Astrocyte of the cerebellum (primary cell): ENCODE measurements around the gene POC1A.

Experiments used
- DNase-seq: peaks from one replicate; pipeline ENCODE4 v3.0.0-alpha.2; 2011; ENCODE audit warnings: low read depth
- H3K4me3 ChIP-seq: 2 replicates; pipeline ENCODE4 v1.5.1; 2011; ENCODE audit warnings: mild to moderate bottlenecking, low read depth, low read length, moderate library complexity
- in situ Hi-C: cut with HindIII; loops from 2 replicates; pipeline ENCODE4 v1.10.0; 2017; ENCODE audit warnings: low sequenced_read_pairs
- TF ChIP-seq, protein P1 (sequence below): IDR thresholded peaks from 2 replicates; pipeline ENCODE4 v1.5.1; 2012; ENCODE audit warnings: low read length, low read depth, moderate library complexity, mild to moderate bottlenecking; ENCODE audit errors: missing control alignments

The POC1A gene

DNA sequence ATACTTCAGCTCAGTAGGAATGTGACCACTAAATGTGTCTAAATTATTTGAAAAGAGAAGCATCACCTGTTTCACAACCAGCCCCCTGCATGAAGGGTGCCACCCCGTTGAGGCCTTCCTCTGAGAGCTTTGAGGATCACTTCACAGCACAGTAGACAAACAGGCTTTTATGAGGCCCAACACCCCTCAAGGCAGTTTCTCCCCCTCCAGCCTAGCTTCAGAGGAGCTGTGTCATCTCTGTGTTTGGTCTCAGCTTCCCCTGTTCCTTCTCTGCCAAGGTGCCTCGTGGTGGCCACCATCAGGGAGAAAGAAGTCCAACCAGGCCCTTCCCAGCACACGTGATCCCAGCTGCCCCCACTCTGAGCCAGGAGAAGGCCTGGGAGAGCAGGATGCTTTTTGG, 76.3 kb downstream of the POC1A start:
- TF ChIP-seq, protein P1, sequence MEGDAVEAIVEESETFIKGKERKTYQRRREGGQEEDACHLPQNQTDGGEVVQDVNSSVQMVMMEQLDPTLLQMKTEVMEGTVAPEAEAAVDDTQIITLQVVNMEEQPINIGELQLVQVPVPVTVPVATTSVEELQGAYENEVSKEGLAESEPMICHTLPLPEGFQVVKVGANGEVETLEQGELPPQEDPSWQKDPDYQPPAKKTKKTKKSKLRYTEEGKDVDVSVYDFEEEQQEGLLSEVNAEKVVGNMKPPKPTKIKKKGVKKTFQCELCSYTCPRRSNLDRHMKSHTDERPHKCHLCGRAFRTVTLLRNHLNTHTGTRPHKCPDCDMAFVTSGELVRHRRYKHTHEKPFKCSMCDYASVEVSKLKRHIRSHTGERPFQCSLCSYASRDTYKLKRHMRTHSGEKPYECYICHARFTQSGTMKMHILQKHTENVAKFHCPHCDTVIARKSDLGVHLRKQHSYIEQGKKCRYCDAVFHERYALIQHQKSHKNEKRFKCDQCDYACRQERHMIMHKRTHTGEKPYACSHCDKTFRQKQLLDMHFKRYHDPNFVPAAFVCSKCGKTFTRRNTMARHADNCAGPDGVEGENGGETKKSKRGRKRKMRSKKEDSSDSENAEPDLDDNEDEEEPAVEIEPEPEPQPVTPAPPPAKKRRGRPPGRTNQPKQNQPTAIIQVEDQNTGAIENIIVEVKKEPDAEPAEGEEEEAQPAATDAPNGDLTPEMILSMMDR, result no peak
- no peak for DNase-seq
- in situ Hi-C loops, result no loop called here
- H3K4me3 ChIP-seq, result no peak overlapping the region

DNA sequence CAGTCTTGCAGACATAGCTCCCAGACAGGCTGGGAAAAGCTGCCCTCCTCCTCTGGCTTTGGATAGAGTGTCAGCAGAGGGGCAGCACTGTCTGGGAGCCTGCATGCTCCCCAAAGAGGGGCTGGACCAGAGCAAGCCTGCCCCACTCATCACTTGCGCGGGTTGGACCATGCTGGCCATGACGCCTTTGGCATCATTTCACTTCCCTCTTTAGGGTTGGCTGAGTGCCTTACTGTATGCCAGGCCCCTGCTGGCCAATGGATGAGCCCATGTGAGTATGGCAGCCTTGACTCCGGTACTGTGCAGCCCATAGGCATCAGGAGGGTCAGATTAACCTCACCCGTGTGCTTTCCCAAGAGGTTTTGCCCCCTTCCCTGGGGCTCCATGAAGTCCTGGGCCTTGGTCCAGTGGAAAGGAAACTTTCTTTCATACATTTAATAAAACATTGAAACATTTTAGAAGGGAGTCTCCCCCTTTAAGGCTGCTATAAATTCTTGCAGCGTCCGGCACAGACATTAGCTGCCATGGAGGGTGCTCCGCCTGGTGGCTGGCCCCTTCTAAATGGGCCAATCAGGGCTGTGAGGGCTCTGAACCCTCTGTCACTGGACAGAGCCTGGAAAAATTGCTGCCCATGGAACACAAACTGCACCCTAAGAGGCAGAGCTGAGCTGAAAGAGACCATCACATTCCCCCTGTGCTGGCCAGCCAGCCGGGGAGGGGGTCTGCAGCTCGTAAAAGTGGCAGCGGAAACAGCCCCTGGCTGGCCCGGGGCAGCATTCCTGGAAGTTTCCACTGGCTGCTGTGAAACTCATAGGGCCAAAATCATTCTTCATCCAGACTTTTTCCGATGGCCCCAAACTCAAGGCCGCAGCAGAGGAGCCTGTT, 77.1 kb downstream of the POC1A start:
- in situ Hi-C loops, result no loop called here
- no peak for DNase-seq
- H3K4me3 ChIP-seq, result no peak overlapping the region
- TF ChIP-seq, protein P1, result peak; percentile 5

DNA sequence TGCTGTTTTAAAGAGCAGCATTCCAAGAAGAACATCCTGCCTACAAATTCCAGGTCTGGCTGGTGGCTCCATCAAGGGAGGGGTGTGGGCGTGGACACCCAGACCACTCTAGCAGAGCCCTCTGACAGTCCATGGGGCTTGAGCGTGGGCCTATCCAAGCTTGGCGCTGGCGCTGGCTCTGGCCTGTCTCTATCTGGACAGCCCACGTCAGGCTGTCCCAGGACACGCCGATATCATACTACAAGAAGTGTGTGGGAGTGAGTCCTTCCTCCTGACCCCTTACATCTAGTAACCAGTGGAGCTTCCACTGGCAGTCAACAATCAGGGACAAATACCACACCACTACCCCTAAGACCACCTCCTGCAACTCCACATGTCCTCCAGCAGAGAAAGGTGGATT, 80.7 kb downstream of the POC1A start:
- in situ Hi-C loops, result no loop called here
- TF ChIP-seq, protein P1, result no peak
- DNase-seq, result no peak
- H3K4me3 ChIP-seq, result no peak overlapping the region

DNA sequence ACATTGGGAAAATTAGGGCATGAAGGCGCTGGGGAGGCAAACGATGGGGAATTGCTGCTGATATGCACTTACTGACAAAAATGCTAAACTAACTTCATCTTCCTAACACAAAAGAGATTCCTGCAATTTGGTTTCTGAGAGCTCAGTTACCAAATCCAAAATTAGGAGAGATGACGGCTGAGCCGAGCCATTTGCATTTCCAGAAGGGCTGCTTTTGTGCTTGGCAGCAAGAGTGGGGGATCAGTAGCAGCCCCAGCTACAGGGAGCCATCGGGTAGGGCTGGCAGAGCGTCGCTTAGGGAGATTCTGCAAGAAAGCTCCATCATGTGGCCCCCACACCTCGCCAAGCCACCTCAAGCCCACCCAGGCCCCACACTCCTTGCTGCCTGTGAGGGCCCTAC, 81.8 kb downstream of the POC1A start:
- H3K4me3 ChIP-seq, result no peak overlapping the region
- DNase-seq, result no peak
- TF ChIP-seq, protein P1, result no peak
- in situ Hi-C loops, result no loop called here

DNA sequence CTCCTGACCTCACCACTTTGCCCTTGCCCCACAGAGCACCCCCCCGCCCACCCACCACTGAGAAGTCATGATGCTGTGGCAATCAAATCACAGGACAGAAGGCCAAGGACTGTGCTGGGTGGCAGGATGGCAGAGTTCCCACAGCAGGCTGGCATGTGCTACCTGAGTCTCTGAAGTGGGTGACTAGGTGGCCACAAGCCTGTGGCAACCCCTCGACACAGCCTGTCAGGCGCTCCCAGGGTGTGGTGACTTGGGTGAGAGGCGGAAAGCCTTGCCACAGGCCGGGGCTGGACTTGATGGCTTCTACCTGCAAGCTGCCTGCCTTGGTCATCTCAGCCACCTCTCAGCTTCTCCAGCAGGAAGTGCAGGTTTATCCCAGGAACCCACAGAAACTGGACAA, 82.2 kb downstream of the POC1A start:
- DNase-seq, result no peak
- TF ChIP-seq, protein P1, result no peak
- in situ Hi-C loops, result no loop called here

DNA sequence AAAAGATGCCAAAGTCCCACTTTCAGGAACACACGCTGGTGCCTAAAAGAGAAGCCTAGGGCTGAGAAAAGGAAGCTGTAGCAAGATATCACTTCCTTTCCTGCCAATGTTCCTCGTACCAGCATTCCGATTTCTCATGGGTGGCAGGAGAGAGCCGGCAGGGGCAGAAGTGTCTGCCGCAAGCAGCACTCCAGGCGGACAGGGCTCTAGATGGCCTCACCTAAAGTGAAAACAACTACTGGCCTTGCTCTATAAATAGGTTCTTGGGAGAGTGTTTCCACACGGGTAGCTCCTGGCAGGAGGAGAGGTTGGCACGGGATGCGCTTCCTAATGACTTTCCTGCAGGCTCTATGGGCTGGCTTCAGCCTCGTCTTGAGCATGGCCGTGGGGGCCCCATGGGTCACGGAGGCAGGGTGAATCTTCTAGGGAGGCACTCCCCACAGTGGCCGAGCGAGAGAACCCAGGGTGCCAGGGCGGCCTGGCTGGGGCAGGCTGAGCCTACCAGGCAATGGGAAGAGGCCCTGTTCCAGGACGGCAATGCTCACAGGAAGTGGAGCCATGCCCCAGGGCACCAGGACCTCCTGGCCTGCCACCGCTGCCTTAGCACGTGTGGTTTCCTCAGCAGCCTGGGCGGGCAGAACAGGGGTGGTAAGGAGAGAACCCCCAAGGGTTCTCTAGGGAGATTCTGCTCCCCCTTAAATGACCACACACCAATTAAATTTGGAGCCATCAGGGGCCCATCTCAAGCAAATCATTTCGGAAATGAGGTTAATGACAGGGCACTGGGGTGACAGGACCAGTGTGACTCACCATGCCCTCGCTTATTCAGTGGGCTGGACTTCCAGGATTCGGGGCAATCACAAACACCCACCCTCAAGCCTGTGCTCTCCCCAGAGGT, 83.2 kb downstream of the POC1A start:
- TF ChIP-seq, protein P1, result no peak
- in situ Hi-C loops, result no loop called here
- no peak overlapping the region for H3K4me3 ChIP-seq
- no peak for DNase-seq

More for the DNA sequence above, 82.2 kb downstream of the POC1A start:
- no peak overlapping the region for H3K4me3 ChIP-seq
